Kidney epithelial cell (primary cell): Measurements from ENCODE around the gene BPIFB1. TPM values are rescaled to one million over a fixed set of nuclear protein-coding genes. Genes with fewer than 3 reads are reported as not detected.

Experiments
- DNase-seq: peaks from one replicate; pipeline ENCODE4 v3.0.0-alpha.2; 2010; ENCODE audit warnings: low read depth
- H3K27me3 ChIP-seq: 2 replicates; pipeline ENCODE4 v1.6.0; 2011; ENCODE audit warnings: low read length; ENCODE audit not compliant: control insufficient read depth, insufficient read depth
- H3K36me3 ChIP-seq: 2 replicates; pipeline ENCODE4 v1.5.1; 2011; ENCODE audit warnings: low read length; ENCODE audit not compliant: control insufficient read depth, insufficient read depth
- H3K4me3 ChIP-seq: 2 replicates; pipeline ENCODE4 v1.5.1; 2011; ENCODE audit warnings: low read depth, mild to moderate bottlenecking, control low read depth, low read length
- total RNA-seq: library from RNA; depleted of rRNA; stranded (reverse); fragments of >200 nt; gene quantifications from 2 replicates; pipeline ENCODE4 v1.2.3, GENCODE V29; 2015
- TF ChIP-seq, protein P1 (sequence below): IDR thresholded peaks from 2 replicates; pipeline ENCODE4 v1.5.1; 2011; ENCODE audit warnings: mild to moderate bottlenecking, moderate library complexity, low read length, control low read depth, inconsistent platforms; ENCODE audit not compliant: insufficient read depth, poor library complexity, severe bottlenecking

The BPIFB1 gene
- total RNA-seq, 1 donor from 2014 or later = not detected

GRCh38 chr20:33278700-33279099, 4.3 kb upstream of the BPIFB1 start:
- no peaks in the 10 kb centered on the region for H3K36me3 ChIP-seq
- peaks cover 6% of the 10 kb centered on the region for H3K27me3 ChIP-seq
- TF ChIP-seq, protein P1, sequence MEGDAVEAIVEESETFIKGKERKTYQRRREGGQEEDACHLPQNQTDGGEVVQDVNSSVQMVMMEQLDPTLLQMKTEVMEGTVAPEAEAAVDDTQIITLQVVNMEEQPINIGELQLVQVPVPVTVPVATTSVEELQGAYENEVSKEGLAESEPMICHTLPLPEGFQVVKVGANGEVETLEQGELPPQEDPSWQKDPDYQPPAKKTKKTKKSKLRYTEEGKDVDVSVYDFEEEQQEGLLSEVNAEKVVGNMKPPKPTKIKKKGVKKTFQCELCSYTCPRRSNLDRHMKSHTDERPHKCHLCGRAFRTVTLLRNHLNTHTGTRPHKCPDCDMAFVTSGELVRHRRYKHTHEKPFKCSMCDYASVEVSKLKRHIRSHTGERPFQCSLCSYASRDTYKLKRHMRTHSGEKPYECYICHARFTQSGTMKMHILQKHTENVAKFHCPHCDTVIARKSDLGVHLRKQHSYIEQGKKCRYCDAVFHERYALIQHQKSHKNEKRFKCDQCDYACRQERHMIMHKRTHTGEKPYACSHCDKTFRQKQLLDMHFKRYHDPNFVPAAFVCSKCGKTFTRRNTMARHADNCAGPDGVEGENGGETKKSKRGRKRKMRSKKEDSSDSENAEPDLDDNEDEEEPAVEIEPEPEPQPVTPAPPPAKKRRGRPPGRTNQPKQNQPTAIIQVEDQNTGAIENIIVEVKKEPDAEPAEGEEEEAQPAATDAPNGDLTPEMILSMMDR = no peak
- no peak overlapping the region for H3K4me3 ChIP-seq
- DNase-seq = no peak

GRCh38 chr20:33279261-33279910, 3.6 kb upstream of the BPIFB1 start:
- H3K4me3 ChIP-seq = no peak overlapping the region
- no peaks in the 10 kb centered on the region for H3K36me3 ChIP-seq
- peaks cover 6% of the 10 kb centered on the region for H3K27me3 ChIP-seq
- DNase-seq = no peak
- TF ChIP-seq, protein P1 = no peak

DNA sequence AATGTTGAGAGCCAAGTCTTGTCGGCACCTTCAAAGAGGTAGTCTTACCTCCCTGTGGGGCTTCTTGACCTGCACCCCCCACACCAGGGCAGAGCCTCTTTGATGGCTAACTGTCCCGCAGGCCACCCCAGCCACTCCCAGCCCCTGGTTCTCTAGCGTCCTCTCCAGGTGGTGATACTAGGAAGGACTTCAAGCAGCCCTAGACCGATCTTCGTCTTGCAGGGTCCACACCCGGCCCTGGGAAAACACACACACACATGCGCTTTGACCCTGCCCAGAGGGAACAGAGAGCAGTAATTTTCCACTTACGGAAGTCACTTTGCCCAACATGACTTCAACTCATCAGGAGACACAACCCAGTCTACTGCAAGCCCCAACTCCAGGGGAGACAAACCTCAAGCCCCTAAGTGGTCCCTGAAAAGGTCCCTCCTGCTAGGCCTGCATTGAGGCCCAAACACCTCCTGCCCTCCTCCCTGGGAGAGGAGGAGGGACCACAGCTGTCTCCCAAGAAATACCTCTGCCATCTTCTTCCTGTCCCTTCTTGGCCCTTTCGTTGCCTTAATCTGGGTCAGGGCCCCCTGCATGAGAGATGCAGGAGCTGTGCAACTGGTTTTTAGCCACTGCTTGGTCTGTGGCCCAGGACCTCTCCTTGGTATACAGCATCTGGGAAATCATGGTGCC, 2.9 kb upstream of the BPIFB1 start:
- no peak for DNase-seq
- no peaks in the 10 kb centered on the region for H3K36me3 ChIP-seq
- peaks cover 9% of the 10 kb centered on the region for H3K27me3 ChIP-seq
- H3K4me3 ChIP-seq = no peak overlapping the region
- TF ChIP-seq, protein P1 = no peak

GRCh38 chr20:33280775-33281174, 2.2 kb upstream of the BPIFB1 start:
- Histone ChIP-seq H3K36me3 (no peaks in the 10 kb centered on the region), H3K27me3 (peaks cover 9% of the 10 kb centered on the region), H3K4me3 (no peak overlapping the region)
- DNase-seq = no peak
- TF ChIP-seq, protein P1 = no peak

- TF ChIP-seq, protein P1 = no peak
- DNase-seq = no peak
- Histone ChIP-seq H3K27me3 (peaks cover 3% of the 10 kb centered on the region), H3K36me3 (no peaks in the 10 kb centered on the region), H3K4me3 (no peak overlapping the region)
Observed at GRCh38 chr20:33281550-33282146, 1.4 kb upstream of the BPIFB1 start.
